ENCODE measurements around the gene CEP164. TPM values are rescaled to one million over a fixed set of nuclear protein-coding genes. Genes with fewer than 3 reads are reported as not detected.

The CEP164 gene
- total and polyA plus RNA-seq, 2 of the 8 experiments (the other 6 are each of a cell fraction or from before 2014, with no cell fraction given) = 8.4 to 20.8 TPM

DNA sequence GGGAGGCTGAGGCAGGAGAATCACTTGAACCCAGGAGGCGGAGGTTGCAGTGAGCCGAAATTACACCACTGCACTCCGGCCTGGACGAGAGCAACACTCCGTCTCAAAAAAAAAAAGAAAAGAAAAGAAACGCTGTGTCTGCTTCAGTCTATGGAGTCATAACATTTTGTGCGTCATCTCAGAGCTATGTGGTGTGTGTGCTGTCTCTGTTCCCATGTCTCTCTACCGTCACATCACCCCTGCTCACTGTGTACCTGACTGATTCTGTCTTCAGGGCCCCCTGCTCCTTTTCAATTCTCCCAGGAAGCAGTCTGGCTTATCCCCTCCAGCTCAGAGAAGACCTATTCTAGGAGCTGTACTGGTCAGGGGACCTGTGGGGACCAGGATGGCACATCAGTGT, 29.5 kb upstream of the CEP164 start:
- ChIA-PET POLR2A (ENCODE audit: partially characterized antibody) (interaction anchor here (1.3 to 1.9 kb wide), 2 partner anchors 10 to 16 kb away, joined by 4 to 6 read pairs; no protein-coding TSS in a partner anchor), CTCF (ENCODE audit: partially characterized antibody) (no interaction called here)
- Histone ChIP-seq H3K9ac (replicated peaks in 1 of 4; ENCODE audit: extremely low read depth in 1 of 4, low read depth in 3 of 4, low read length in 3 of 4) (no peak overlapping the region), H2BK12ac (ENCODE audit: low read depth, low read length) (no peak overlapping the region), H3K14ac (ENCODE audit: insufficient read length) (no peak overlapping the region), H2BK15ac (ENCODE audit: low read length) (no peak overlapping the region), H3K56ac (replicated peaks; ENCODE audit: insufficient read length, low read depth, low read length) (no peak overlapping the region), H4K20me1 (replicated peaks in 1 of 2; ENCODE audit: control insufficient read depth in 1 of 2, insufficient read depth in 2 of 2, low read length in 2 of 2) (no peaks in the 10 kb centered on the region), H3K79me1 (ENCODE audit: low read depth, low read length) (no peaks in the 10 kb centered on the region), H3K4ac (replicated peaks; ENCODE audit: insufficient read length, low read depth, low read length) (no peak overlapping the region), H2AFZ (ENCODE audit: low read length) (no peak overlapping the region), H3K9me3 (ENCODE audit: insufficient read depth in 2 of 2, low read depth in 1 of 2, low read length in 1 of 2) (no peaks in the 10 kb centered on the region), H3K4me3 (ENCODE audit: extremely low read depth in 1 of 4, insufficient read depth in 2 of 4, low read depth in 3 of 4, low read length in 4 of 4) (no peak overlapping the region), H4K5ac (ENCODE audit: insufficient read length, low read depth, low read length) (no peak overlapping the region), H2BK5ac (ENCODE audit: low read depth, low read length) (no peak overlapping the region), H3K27me3 (replicated peaks in 1 of 4; ENCODE audit: control insufficient read depth in 3 of 4, extremely low read depth in 1 of 4, insufficient read depth in 3 of 4, low read length in 3 of 4) (no peaks in the 10 kb centered on the region), H2AK5ac (ENCODE audit: low read depth, low read length) (no peak overlapping the region), H4K8ac (ENCODE audit: extremely low read depth, insufficient read depth, low read length) (no peak overlapping the region), H3K23ac (ENCODE audit: insufficient read length) (no peak overlapping the region), H2BK120ac (replicated peaks; ENCODE audit: low read depth, low read length) (no peak overlapping the region), H4K91ac (replicated peaks; ENCODE audit: insufficient read length, low read length) (no peak overlapping the region), H3K27ac (ENCODE audit: low read depth, low read length) (no peak overlapping the region), H3K36me3 (ENCODE audit: control insufficient read depth in 2 of 4, insufficient read depth in 4 of 4, low read length in 3 of 4) (no peaks in the 10 kb centered on the region; a peak in 1 of 8 replicates), H3K23me2 (ENCODE audit: low read depth, low read length) (no peaks in the 10 kb centered on the region), H3K4me2 (ENCODE audit: insufficient read depth in 1 of 2, low read depth in 2 of 2, low read length in 2 of 2) (no peak overlapping the region), H3K4me1 (replicated peaks in 1 of 4; ENCODE audit: control insufficient read depth in 3 of 4, insufficient read depth in 4 of 4, low read length in 3 of 4) (peaks cover 3 to 19% (median 9%) of the 10 kb centered on the region in 4 experiments), H2BK20ac (ENCODE audit: low read length) (no peak overlapping the region), H3K79me2 (ENCODE audit: control insufficient read depth in 1 of 2, insufficient read depth in 2 of 2, low read length in 2 of 2) (no peaks in the 10 kb centered on the region), H3K18ac (ENCODE audit: extremely low read depth, low read length) (no peak overlapping the region)
- DNase-seq (ENCODE audit: low read depth in 1 of 2, low spot score in 2 of 2) (no peak), FAIRE-seq (no peak)
- 95% methylated on average over 8 of the region's 8 CpGs; no CpG with 5 or more reads in 1 of the 2 experiments for WGBS, 2 experiments (ENCODE audit: extremely low coverage in 1 of 2, insufficient coverage in 1 of 2, insufficient read length in 1 of 2, insufficient replicate concordance in 2 of 2, low coverage in 1 of 2, low lambda C conversion rate in 2 of 2, missing lambda C conversion rate in 1 of 2)
- no peak for TF ChIP-seq TAF7 (optimal IDR thresholded peaks at IDR 0.05; ENCODE audit: borderline replicate concordance, low read depth, low read length)
- TF ChIP-seq, protein P1, sequence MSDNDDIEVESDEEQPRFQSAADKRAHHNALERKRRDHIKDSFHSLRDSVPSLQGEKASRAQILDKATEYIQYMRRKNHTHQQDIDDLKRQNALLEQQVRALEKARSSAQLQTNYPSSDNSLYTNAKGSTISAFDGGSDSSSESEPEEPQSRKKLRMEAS (IDR thresholded peaks at IDR 0.05) = no peak
- TF ChIP-seq, protein P2, sequence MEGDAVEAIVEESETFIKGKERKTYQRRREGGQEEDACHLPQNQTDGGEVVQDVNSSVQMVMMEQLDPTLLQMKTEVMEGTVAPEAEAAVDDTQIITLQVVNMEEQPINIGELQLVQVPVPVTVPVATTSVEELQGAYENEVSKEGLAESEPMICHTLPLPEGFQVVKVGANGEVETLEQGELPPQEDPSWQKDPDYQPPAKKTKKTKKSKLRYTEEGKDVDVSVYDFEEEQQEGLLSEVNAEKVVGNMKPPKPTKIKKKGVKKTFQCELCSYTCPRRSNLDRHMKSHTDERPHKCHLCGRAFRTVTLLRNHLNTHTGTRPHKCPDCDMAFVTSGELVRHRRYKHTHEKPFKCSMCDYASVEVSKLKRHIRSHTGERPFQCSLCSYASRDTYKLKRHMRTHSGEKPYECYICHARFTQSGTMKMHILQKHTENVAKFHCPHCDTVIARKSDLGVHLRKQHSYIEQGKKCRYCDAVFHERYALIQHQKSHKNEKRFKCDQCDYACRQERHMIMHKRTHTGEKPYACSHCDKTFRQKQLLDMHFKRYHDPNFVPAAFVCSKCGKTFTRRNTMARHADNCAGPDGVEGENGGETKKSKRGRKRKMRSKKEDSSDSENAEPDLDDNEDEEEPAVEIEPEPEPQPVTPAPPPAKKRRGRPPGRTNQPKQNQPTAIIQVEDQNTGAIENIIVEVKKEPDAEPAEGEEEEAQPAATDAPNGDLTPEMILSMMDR (IDR thresholded peaks at IDR 0.05; ENCODE audit: control extremely low read depth in 1 of 3, insufficient read depth in 1 of 3, low read depth in 1 of 3, low read length in 3 of 3) = no peak
- no peak for TF ChIP-seq GABPA (IDR thresholded peaks at IDR 0.05; ENCODE audit: borderline replicate concordance, insufficient read depth, low read length)
- no peak for TF ChIP-seq CTBP2 (IDR thresholded peaks at IDR 0.05; ENCODE audit: borderline replicate concordance, insufficient read depth, insufficient read length, low read length)
- TF ChIP-seq BCL11A (IDR thresholded peaks at IDR 0.05; ENCODE audit: low read depth in 2 of 2, low read length in 2 of 2) = no peak
- no peak for TF ChIP-seq TAF1 (IDR thresholded peaks at IDR 0.05; ENCODE audit: low read depth, low read length)
- TF ChIP-seq TEAD4 (IDR thresholded peaks at IDR 0.05; ENCODE audit: low read depth, low read length) = no peak
- TF ChIP-seq SIN3A (conservative IDR thresholded peaks at IDR 0.05 in 1 of 2, IDR thresholded peaks at IDR 0.05 in 1 of 2; ENCODE audit: low read depth in 1 of 2, low read length in 2 of 2) = no peak
- TF ChIP-seq RFX5 (IDR thresholded peaks at IDR 0.05; ENCODE audit: borderline replicate concordance, low read depth, low read length) = no peak
- TF ChIP-seq EZH2 (IDR thresholded peaks at IDR 0.05; ENCODE audit: low read depth, low read length, severe bottlenecking) = no peak
